Liver (tissue), 9 donors: Measurements from ENCODE around the gene MICAL2. TPM values are rescaled to one million over a fixed set of nuclear protein-coding genes. Genes with fewer than 3 reads are reported as not detected.

Experiments
- DNase-seq: peaks from one replicate; pipeline ENCODE4 v3.0.0-alpha.2; 2017; ENCODE audit warnings: low spot score
- H3K27ac ChIP-seq, 2 donors: one replicate each; pipeline ENCODE4 v1.7.0; 2013; ENCODE audit warnings: inconsistent platforms in 2 of 2, low read length in 2 of 2, control low read depth in 1 of 2, low read depth in 1 of 2, mild to moderate bottlenecking in 1 of 2
- H3K27me3 ChIP-seq, 4 donors: one replicate each; pipeline versions ENCODE4 v1.6.1 to v1.7.0; 2013; ENCODE audit warnings: low read length in 3 of 4, inconsistent platforms in 1 of 4, mild to moderate bottlenecking in 1 of 4, moderate library complexity in 1 of 4; ENCODE audit not compliant: control insufficient read depth in 4 of 4, insufficient read depth in 4 of 4
- H3K36me3 ChIP-seq, 4 donors: one replicate each; pipeline versions ENCODE4 v1.6.1 to v1.7.0; 2013; ENCODE audit warnings: low read length in 3 of 4, mild to moderate bottlenecking in 3 of 4, low read depth in 1 of 4, moderate library complexity in 1 of 4; ENCODE audit not compliant: control insufficient read depth in 4 of 4, insufficient read depth in 3 of 4
- H3K4me1 ChIP-seq, 4 donors: one replicate each; pipeline versions ENCODE4 v1.6.1 to v1.7.0; 2013; ENCODE audit warnings: low read length in 3 of 4, mild to moderate bottlenecking in 3 of 4, moderate library complexity in 1 of 4; ENCODE audit not compliant: control insufficient read depth in 4 of 4, insufficient read depth in 4 of 4
- H3K4me3 ChIP-seq, 3 donors: one replicate each; pipeline versions ENCODE4 v1.6.1 to v1.7.0; 2013; ENCODE audit warnings: low read length in 3 of 3, control low read depth in 1 of 3, low read depth in 1 of 3, mild to moderate bottlenecking in 1 of 3
- H3K9ac ChIP-seq, 2 donors: one replicate each; pipeline ENCODE4 v1.7.0; 2013; ENCODE audit warnings: low read length in 2 of 2, mild to moderate bottlenecking in 2 of 2, moderate library complexity in 2 of 2, control low read depth in 1 of 2, low read depth in 1 of 2
- H3K9me3 ChIP-seq, 4 donors: one replicate each; pipeline versions ENCODE4 v1.6.1 to v1.7.0; 2013; ENCODE audit warnings: low read length in 3 of 4; ENCODE audit not compliant: control insufficient read depth in 4 of 4
- ATF3 ChIP-seq: IDR thresholded peaks from 2 replicates; pipeline ENCODE4 v1.6.1; 2016; ENCODE audit warnings: antibody characterized with exemption
- CTCF ChIP-seq: fragments of 150-350 bp; IDR thresholded peaks from 2 replicates; pipeline ENCODE4 v1.5.1; 2017; ENCODE audit warnings: improper control_type of control experiment, low read depth, low read length; ENCODE audit not compliant: missing input control
- EGR1 ChIP-seq, 2 donors: IDR thresholded peaks; 2 replicates each; pipeline ENCODE4 v1.6.1; 2016 to 2018; ENCODE audit warnings: antibody characterized with exemption in 2 of 2, low read depth in 2 of 2
- FOXA1 ChIP-seq: IDR thresholded peaks from 2 replicates; pipeline ENCODE4 v1.6.1; 2016; ENCODE audit warnings: antibody characterized with exemption
- FOXA2 ChIP-seq: IDR thresholded peaks from 2 replicates; pipeline ENCODE4 v1.6.1; 2016; ENCODE audit warnings: antibody characterized with exemption
- GABPA ChIP-seq, 2 donors: IDR thresholded peaks in 1 of 2; conservative IDR thresholded peaks in 1 of 2; 2 replicates each; pipeline ENCODE4 v1.6.1; 2016; ENCODE audit warnings: antibody characterized with exemption in 2 of 2, mild to moderate bottlenecking in 1 of 2, moderate library complexity in 1 of 2
- HNF4A ChIP-seq, 2 donors: conservative IDR thresholded peaks; 2 replicates each; pipeline ENCODE4 v1.6.1; 2016; ENCODE audit warnings: antibody characterized with exemption in 2 of 2, mild to moderate bottlenecking in 2 of 2
- HNF4G ChIP-seq: IDR thresholded peaks from 2 replicates; pipeline ENCODE4 v1.6.1; 2016; ENCODE audit warnings: antibody characterized with exemption
- JUND ChIP-seq, 2 donors: IDR thresholded peaks; 2 replicates each; pipeline ENCODE4 v1.6.1; 2016; ENCODE audit warnings: antibody characterized with exemption in 2 of 2
- MAX ChIP-seq: IDR thresholded peaks from 2 replicates; pipeline ENCODE4 v1.6.1; 2016; ENCODE audit warnings: antibody characterized with exemption
- NR2F2 ChIP-seq: IDR thresholded peaks from 2 replicates; pipeline ENCODE4 v1.6.1; 2016; ENCODE audit warnings: antibody characterized with exemption
- RAD21 ChIP-seq, 2 donors: IDR thresholded peaks; 2 replicates each; pipeline ENCODE4 v1.6.1; 2016; ENCODE audit warnings: antibody characterized with exemption in 2 of 2, mild to moderate bottlenecking in 2 of 2
- REST ChIP-seq: IDR thresholded peaks from 2 replicates; pipeline ENCODE4 v1.6.1; 2016; ENCODE audit warnings: antibody characterized with exemption, mild to moderate bottlenecking
- RXRA ChIP-seq, 2 donors: IDR thresholded peaks; 2 replicates each; pipeline ENCODE4 v1.6.1; 2017 to 2018; ENCODE audit warnings: antibody characterized with exemption in 2 of 2, mild to moderate bottlenecking in 1 of 2
- SP1 ChIP-seq: IDR thresholded peaks from 2 replicates; pipeline ENCODE4 v1.6.1; 2018; ENCODE audit warnings: antibody characterized with exemption, mild to moderate bottlenecking
- TAF1 ChIP-seq: conservative IDR thresholded peaks from 2 replicates; pipeline ENCODE4 v1.6.1; 2016; ENCODE audit warnings: antibody characterized with exemption, mild to moderate bottlenecking
- YY1 ChIP-seq: IDR thresholded peaks from 2 replicates; pipeline ENCODE4 v1.6.1; 2016; ENCODE audit warnings: antibody characterized with exemption, mild to moderate bottlenecking
- ZBTB33 ChIP-seq: IDR thresholded peaks from 2 replicates; pipeline ENCODE4 v1.6.1; 2016; ENCODE audit warnings: antibody characterized with exemption
- WGBS: extraction: QIAGEN DNeasy Blood & Tissue Kit; methylation state at CpG from one replicate; pipeline ENCODE4 v1.1.7; 2013; 5-methylcytosine and 5-hydroxymethylcytosine counted together
- polyA plus RNA-seq, 2 donors: library from polyadenylated mRNA; stranded (reverse) in 1 of 2; unstranded in 1 of 2; fragments of 200-250 nt in 1 of 2; fragments of >200 nt in 1 of 2; fragmentation: Nextera tagmentation in 1 of 2; extraction: Ambion mirVana in 1 of 2; gene quantifications; one replicate each; pipeline versions ENCODE4 v1.2.1 to v1.2.3, GENCODE V29; 2013 to 2015
- total RNA-seq, 2 donors: library from RNA; depleted of rRNA; stranded (reverse); fragments of >200 nt; gene quantifications; one replicate each; pipeline ENCODE4 v1.2.3, GENCODE V29; 2014
- donor health status: healthy.
- donor health status: healthy.
- donor health status: healthy.
- donor health status: healthy.
- donor health status: healthy.

Gene MICAL2
- total and polyA plus RNA-seq, 4 donors, result 17.5 to 113 (median 42.9) TPM

- Histone ChIP-seq H3K9me3 (no peaks in the 10 kb centered on the region), H3K27me3 (no peaks in the 10 kb centered on the region), H3K27ac (peak overlapping the region; percentile 71 to 74), H3K36me3 (peaks cover 0 to 11% (median 5%) of the 10 kb centered on the region in 4 donors), H3K9ac (no peak overlapping the region), H3K4me3 (no peak overlapping the region), H3K4me1 (peaks cover 8 to 51% (median 38%) of the 10 kb centered on the region in 4 donors)
- 33% methylated on average over 4 of the region's 4 CpGs for WGBS
- TF ChIP-seq RXRA (IDR thresholded peaks at IDR 0.05) (peak; percentile 71 to 76), CTCF (no peak), EGR1 (IDR thresholded peaks at IDR 0.05; ENCODE audit: low read depth in 2 of 2) (peak in 1 of 2 donors; percentile 14), SP1 (peak; percentile 85), MAX (peak; percentile 54), YY1 (peak; percentile 20), FOXA2 (peak; percentile 87), TAF1 (no peak), NR2F2 (no peak), GABPA (IDR thresholded peaks at IDR 0.05 in 1 of 2, conservative IDR thresholded peaks at IDR 0.05 in 1 of 2) (peak in 1 of 2 donors; percentile 15), REST (peak; percentile 48), RAD21 (IDR thresholded peaks at IDR 0.05) (peak; percentile 15 to 20), HNF4G (peak; percentile 78), ZBTB33 (no peak), JUND (IDR thresholded peaks at IDR 0.05) (peak in 1 of 2 donors; percentile 49), FOXA1 (peak; percentile 79), ATF3 (no peak), HNF4A (conservative IDR thresholded peaks at IDR 0.05) (peak; percentile 97 to 98)
- no peak for DNase-seq
Measured at GRCh38 chr11:12218909-12219308, 108.5 kb downstream of the MICAL2 start.
